ENCODE measurements around the gene SLC38A10.

SLC38A10 gene

GRCh38 chr17:81243333-81243664 is 51.8 kb downstream of the SLC38A10 start:
- Histone ChIP-seq H3K27ac (ENCODE audit: low read depth, low read length) (no peak overlapping the region), H3K4me1 (ENCODE audit: control insufficient read depth, insufficient read depth, low read length) (peaks cover 5% of the 10 kb centered on the region; the same call in 1 of the 2 replicates), H3K27me3 (ENCODE audit: control insufficient read depth, insufficient read depth, low read length) (no peaks in the 10 kb centered on the region), H3K36me3 (ENCODE audit: control insufficient read depth, insufficient read depth, low read length) (peaks cover 8% of the 10 kb centered on the region; the same call in 1 of the 2 replicates), H3K4me3 (ENCODE audit: low read depth, low read length) (no peak overlapping the region), H3K9ac (ENCODE audit: low read depth, low read length) (no peak overlapping the region), H3K9me3 (ENCODE audit: control insufficient read depth, insufficient read depth, low read length) (no peaks in the 10 kb centered on the region)

GRCh38 chr17:81242421-81243332 is 52.4 kb downstream of the SLC38A10 start:
- Histone ChIP-seq H3K9me3 (ENCODE audit: control insufficient read depth, insufficient read depth, low read length) (no peaks in the 10 kb centered on the region), H3K27me3 (ENCODE audit: control insufficient read depth, insufficient read depth, low read length) (no peaks in the 10 kb centered on the region), H3K27ac (ENCODE audit: low read depth, low read length) (no peak overlapping the region), H3K4me3 (ENCODE audit: low read depth, low read length) (no peak overlapping the region), H3K4me1 (ENCODE audit: control insufficient read depth, insufficient read depth, low read length) (peaks cover 9% of the 10 kb centered on the region; the same call in 1 of the 2 replicates), H3K9ac (ENCODE audit: low read depth, low read length) (no peak overlapping the region), H3K36me3 (ENCODE audit: control insufficient read depth, insufficient read depth, low read length) (peaks cover 8% of the 10 kb centered on the region; the same call in 1 of the 2 replicates)

DNA sequence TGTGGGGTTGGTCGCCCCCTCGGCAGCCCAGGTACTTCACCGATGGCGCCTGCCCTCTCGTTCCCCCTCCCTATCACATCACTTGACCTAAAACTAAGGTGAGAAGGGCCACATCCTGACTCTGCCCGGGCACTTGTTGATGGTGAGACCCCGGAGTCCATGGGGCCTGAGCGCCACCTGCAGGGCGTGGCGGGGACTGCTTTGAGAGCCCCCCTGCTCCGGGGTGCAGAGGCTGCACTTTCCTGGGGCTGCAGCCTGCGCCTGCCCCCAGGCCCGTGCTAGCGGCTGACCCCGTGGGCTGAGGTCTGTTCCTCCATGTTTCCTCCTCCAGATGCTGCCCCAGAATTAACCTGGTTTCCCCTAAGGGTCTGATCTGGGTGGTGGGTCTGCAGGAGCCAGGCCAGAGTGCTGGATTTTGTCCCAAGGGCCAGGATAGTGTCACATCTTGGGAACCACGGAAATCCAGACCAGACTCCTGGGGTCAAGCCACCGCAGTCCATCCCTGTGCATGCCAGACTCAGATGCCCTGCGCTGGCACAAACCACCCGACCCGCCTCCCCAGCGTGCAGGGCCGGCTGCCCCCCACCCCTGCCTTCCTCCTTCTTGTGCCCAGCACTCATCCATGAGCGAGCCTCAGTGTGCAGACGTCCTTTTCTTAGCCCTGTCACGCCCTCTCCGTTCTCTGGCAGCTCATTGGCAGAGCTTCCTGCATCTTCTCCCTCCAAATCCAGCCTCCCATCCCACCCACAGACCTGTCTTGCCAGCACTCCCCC is 53.3 kb downstream of the SLC38A10 start:
- no peak overlapping the region for H3K9ac ChIP-seq (ENCODE audit: low read depth, low read length)
- no peaks in the 10 kb centered on the region for H3K9me3 ChIP-seq (ENCODE audit: control insufficient read depth, insufficient read depth, low read length)
- H3K4me1 ChIP-seq (ENCODE audit: control insufficient read depth, insufficient read depth, low read length) = peaks cover 9% of the 10 kb centered on the region; the same call in 1 of the 2 replicates
- no peak overlapping the region for H3K27ac ChIP-seq (ENCODE audit: low read depth, low read length)
- H3K36me3 ChIP-seq (ENCODE audit: control insufficient read depth, insufficient read depth, low read length) = peaks cover 8% of the 10 kb centered on the region; the same call in 1 of the 2 replicates
- no peak overlapping the region for H3K4me3 ChIP-seq (ENCODE audit: low read depth, low read length)
- H3K27me3 ChIP-seq (ENCODE audit: control insufficient read depth, insufficient read depth, low read length) = no peaks in the 10 kb centered on the region

DNA sequence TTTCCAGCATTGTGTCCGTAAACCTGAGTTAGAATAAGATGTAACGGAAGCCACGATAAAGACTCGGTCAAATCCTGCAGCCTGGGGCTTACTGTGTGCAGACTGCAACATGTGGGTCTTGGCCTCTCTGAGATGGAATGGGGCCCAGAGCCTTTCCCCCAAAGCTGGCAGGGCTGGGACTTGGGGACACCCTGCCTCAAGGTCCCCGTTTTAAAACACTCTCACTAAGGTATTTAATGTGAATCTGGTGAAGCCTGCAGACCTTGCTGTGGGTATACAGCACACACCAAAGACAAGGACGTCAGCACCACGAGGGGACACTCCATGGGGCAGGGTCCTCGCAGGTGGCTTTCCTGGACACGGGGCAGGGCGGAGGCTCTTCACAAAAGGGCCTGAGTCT is 53.9 kb downstream of the SLC38A10 start:
- Histone ChIP-seq H3K4me1 (ENCODE audit: control insufficient read depth, insufficient read depth, low read length) (peaks cover 9% of the 10 kb centered on the region; the same call in 1 of the 2 replicates), H3K36me3 (ENCODE audit: control insufficient read depth, insufficient read depth, low read length) (peaks cover 8% of the 10 kb centered on the region; the same call in 1 of the 2 replicates), H3K9ac (ENCODE audit: low read depth, low read length) (no peak overlapping the region), H3K27me3 (ENCODE audit: control insufficient read depth, insufficient read depth, low read length) (no peaks in the 10 kb centered on the region), H3K9me3 (ENCODE audit: control insufficient read depth, insufficient read depth, low read length) (no peaks in the 10 kb centered on the region), H3K27ac (ENCODE audit: low read depth, low read length) (no peak overlapping the region), H3K4me3 (ENCODE audit: low read depth, low read length) (no peak overlapping the region)

GRCh38 chr17:81240761-81241160 is 54.3 kb downstream of the SLC38A10 start:
- Histone ChIP-seq H3K4me3 (ENCODE audit: low read depth, low read length) (no peak overlapping the region), H3K27ac (ENCODE audit: low read depth, low read length) (no peak overlapping the region), H3K36me3 (ENCODE audit: control insufficient read depth, insufficient read depth, low read length) (peaks cover 8% of the 10 kb centered on the region; the same call in 1 of the 2 replicates), H3K9me3 (ENCODE audit: control insufficient read depth, insufficient read depth, low read length) (no peaks in the 10 kb centered on the region), H3K9ac (ENCODE audit: low read depth, low read length) (no peak overlapping the region), H3K27me3 (ENCODE audit: control insufficient read depth, insufficient read depth, low read length) (no peaks in the 10 kb centered on the region), H3K4me1 (ENCODE audit: control insufficient read depth, insufficient read depth, low read length) (peaks cover 9% of the 10 kb centered on the region; the same call in 1 of the 2 replicates)

DNA sequence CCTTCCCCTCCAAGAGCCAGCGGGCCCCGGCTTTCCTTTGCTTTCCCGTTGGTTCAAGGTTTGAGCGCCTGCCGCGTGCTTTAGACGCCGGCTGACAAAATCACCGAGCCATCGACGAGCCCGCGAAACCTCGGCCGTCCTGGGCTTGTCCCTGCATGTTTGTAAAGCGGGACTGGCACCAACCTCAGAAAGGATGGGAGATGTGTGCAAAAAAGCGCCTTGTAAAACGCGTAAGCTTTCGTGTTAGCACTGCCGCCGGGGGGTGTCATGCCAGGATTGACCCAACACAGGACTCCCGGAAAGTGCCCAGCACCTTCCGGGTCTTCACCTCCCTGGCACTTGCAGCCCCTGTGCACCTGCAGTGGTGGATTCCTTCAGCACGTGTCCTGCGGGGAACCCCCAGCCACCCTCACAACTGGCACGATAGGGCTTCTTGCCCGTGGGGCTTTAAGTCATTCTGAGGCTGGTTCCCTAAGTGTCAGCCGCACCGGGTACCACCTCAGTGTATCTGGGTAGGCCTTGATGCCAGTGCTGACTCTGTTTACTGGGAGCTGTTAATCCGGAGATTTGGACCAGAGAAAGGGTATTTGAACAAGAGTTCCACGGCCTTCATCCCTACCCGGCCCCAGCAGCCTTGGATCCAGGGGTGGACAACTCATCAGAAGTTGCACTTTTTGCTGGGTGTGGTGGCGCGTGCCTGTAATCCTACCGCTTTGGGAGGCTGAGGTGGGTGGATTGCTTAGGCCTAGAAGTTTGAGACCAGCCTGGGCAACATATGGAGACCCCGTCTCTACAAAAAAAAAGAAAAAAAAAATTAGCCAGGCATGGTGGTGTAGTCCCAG is 55.2 kb downstream of the SLC38A10 start:
- Histone ChIP-seq H3K27ac (ENCODE audit: low read depth, low read length) (peak overlapping the region; percentile 74), H3K4me1 (ENCODE audit: control insufficient read depth, insufficient read depth, low read length) (peaks cover 9% of the 10 kb centered on the region; the same call in 1 of the 2 replicates), H3K9ac (ENCODE audit: low read depth, low read length) (peak overlapping the region; percentile 73), H3K4me3 (ENCODE audit: low read depth, low read length) (peak overlapping the region; percentile 78), H3K9me3 (ENCODE audit: control insufficient read depth, insufficient read depth, low read length) (no peaks in the 10 kb centered on the region), H3K36me3 (ENCODE audit: control insufficient read depth, insufficient read depth, low read length) (peaks cover 8% of the 10 kb centered on the region; the same call in 1 of the 2 replicates), H3K27me3 (ENCODE audit: control insufficient read depth, insufficient read depth, low read length) (no peaks in the 10 kb centered on the region)

DNA sequence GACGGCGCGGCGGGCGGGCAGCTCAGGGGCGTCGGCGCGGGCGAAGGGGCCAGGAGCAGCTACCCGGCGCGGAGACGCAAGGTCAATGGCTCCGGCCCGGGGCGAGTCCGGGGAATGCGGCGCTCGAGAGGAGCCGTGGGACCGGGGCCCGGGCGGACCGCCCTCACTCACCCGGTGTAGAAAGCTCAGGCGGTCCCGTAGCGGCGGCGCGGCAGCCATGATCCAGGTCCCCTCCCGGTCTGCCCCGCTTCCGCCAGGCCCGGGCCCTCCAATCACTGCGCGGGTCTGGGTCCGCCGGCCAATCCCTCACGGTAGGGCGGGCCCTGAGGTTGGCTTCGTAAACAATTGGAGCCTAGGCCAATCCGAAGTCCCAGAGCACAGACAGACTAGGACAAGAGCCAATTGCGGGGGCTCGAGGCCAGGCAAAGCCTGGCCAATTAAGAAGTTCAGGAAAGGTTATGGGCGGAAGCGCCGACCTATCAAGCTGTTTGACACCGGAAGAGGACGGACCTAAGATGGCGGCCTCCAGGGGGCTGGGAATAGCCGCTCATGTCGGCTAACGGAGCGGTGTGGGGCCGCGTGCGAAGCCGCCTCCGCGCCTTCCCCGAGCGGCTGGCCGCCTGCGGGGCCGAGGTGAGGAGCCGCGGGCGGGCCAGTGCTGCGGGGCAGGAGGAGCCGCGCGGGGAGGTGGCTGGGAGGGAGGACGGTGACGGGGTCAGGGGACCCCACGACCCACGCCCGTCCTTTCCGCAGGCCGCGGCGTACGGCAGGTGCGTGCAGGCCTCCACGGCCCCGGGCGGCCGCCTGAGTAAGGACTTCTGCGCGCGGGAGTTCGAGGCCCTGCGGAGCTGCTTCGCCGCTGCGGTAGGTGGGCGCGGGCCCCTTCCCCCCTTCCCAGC is 56.0 kb downstream of the SLC38A10 start, which contains the start of the genes NDUFAF8 and TEPSIN:
Gene NDUFAF8, plus strand, starts transcription at position 504 of the 899 bp plus-strand sequence. Its CDS starts 46 bp downstream, at position 550.
Gene TEPSIN, minus strand, starts transcription at position 241 of the 899 bp plus-strand sequence. Its CDS starts 22 bp downstream, at position 219.
- Histone ChIP-seq H3K36me3 (ENCODE audit: control insufficient read depth, insufficient read depth, low read length) (peaks cover 8% of the 10 kb centered on the region; the same call in 1 of the 2 replicates), H3K9ac (ENCODE audit: low read depth, low read length) (peak within 1 kb of the TSS; percentile 73), H3K4me1 (ENCODE audit: control insufficient read depth, insufficient read depth, low read length) (peaks cover 9% of the 10 kb centered on the region; the same call in 1 of the 2 replicates), H3K27ac (ENCODE audit: low read depth, low read length) (peak within 1 kb of the TSS; percentile 74), H3K27me3 (ENCODE audit: control insufficient read depth, insufficient read depth, low read length) (no peaks in the 10 kb centered on the region), H3K4me3 (ENCODE audit: low read depth, low read length) (peak within 1 kb of the TSS; percentile 82), H3K9me3 (ENCODE audit: control insufficient read depth, insufficient read depth, low read length) (no peaks in the 10 kb centered on the region)

GRCh38 chr17:81238490-81238814 is 56.7 kb downstream of the SLC38A10 start:
- peak overlapping the region; percentile 82 for H3K4me3 ChIP-seq (ENCODE audit: low read depth, low read length)
- no peaks in the 10 kb centered on the region for H3K27me3 ChIP-seq (ENCODE audit: control insufficient read depth, insufficient read depth, low read length)
- peak overlapping the region; percentile 68; the same call in 1 of the 2 replicates for H3K9ac ChIP-seq (ENCODE audit: low read depth, low read length)
- peaks cover 10% of the 10 kb centered on the region for H3K36me3 ChIP-seq (ENCODE audit: control insufficient read depth, insufficient read depth, low read length)
- peaks cover 9% of the 10 kb centered on the region; the same call in 1 of the 2 replicates for H3K4me1 ChIP-seq (ENCODE audit: control insufficient read depth, insufficient read depth, low read length)
- no peak overlapping the region for H3K27ac ChIP-seq (ENCODE audit: low read depth, low read length)
- H3K9me3 ChIP-seq (ENCODE audit: control insufficient read depth, insufficient read depth, low read length) = no peaks in the 10 kb centered on the region

GRCh38 chr17:81237591-81238489 is 57.3 kb downstream of the SLC38A10 start:
- Histone ChIP-seq H3K9me3 (ENCODE audit: control insufficient read depth, insufficient read depth, low read length) (no peaks in the 10 kb centered on the region), H3K36me3 (ENCODE audit: control insufficient read depth, insufficient read depth, low read length) (peaks cover 13% of the 10 kb centered on the region), H3K4me3 (ENCODE audit: low read depth, low read length) (peak overlapping the region; percentile 82), H3K4me1 (ENCODE audit: control insufficient read depth, insufficient read depth, low read length) (peaks cover 9% of the 10 kb centered on the region; the same call in 1 of the 2 replicates), H3K9ac (ENCODE audit: low read depth, low read length) (peak overlapping the region; percentile 68; the same call in 1 of the 2 replicates), H3K27me3 (ENCODE audit: control insufficient read depth, insufficient read depth, low read length) (no peaks in the 10 kb centered on the region), H3K27ac (ENCODE audit: low read depth, low read length) (no peak overlapping the region)

All from HUES48 (cell line).